Activated CD4-positive, alpha-beta T cell treated with anti-CD3 and anti-CD28 coated beads, Interleukin-2, amount 50 U/mL, for 4 hours (primary cell): Measurements from ENCODE around the gene ANKRD34C.
"Not testable (repeated sequence)": the region's sequence is repeated elsewhere in the genome, so short reads cannot be mapped to it uniquely, and the experiment has no call there.

Experiments used
- DNase-seq, 2 experiments: peaks; one replicate each; pipeline ENCODE4 v3.0.0-alpha.2; 2020

Gene ANKRD34C

GRCh38 chr15:79311901-79312553 is 29.5 kb downstream of the ANKRD34C start:
- DNase-seq: no peak

GRCh38 chr15:79314186-79314585 is 31.7 kb downstream of the ANKRD34C start:
- DNase-seq: no peak

- no peak for DNase-seq
Observed at GRCh38 chr15:79314811-79315210, 32.3 kb downstream of the ANKRD34C start.

GRCh38 chr15:79315623-79316328 is 33.3 kb downstream of the ANKRD34C start:
- no peak for DNase-seq

GRCh38 chr15:79316864-79317263 is 34.3 kb downstream of the ANKRD34C start:
- DNase-seq: no peak

GRCh38 chr15:79319973-79320372 is 37.5 kb downstream of the ANKRD34C start:
- DNase-seq: not testable (repeated sequence)

- DNase-seq: no peak
Observed at GRCh38 chr15:79321876-79322275, 39.4 kb downstream of the ANKRD34C start.

- DNase-seq: no peak
Observed at GRCh38 chr15:79322306-79322705, 39.8 kb downstream of the ANKRD34C start.

- no peak for DNase-seq
Observed at GRCh38 chr15:79322945-79323344, 40.4 kb downstream of the ANKRD34C start.

GRCh38 chr15:79329171-79329611 is 46.7 kb downstream of the ANKRD34C start:
- no peak for DNase-seq
